B cell (primary cell): ENCODE data around the gene METTL26. TPM values are rescaled to one million over a fixed set of nuclear protein-coding genes. Genes with fewer than 3 reads are reported as not detected.

ENCODE experiments used
- ATAC-seq: fragments of 200-7000 bp; cut with Tn5 transposase; one replicate; pipeline ENCODE4 v1.10.0; 2021; ENCODE audit warnings: low read depth, mild to moderate bottlenecking, moderate number of reproducible peaks, moderate library complexity
- CTCF ChIA-PET: fragments of 350-600 bp; sonication (Branson Sonifier 250); formaldehyde crosslinking; loops from one replicate; lab custom pipeline; 2021; ENCODE audit warnings: antibody characterized with exemption, inconsistent platforms; lab: Charles Lee
- POLR2A ChIA-PET: fragments of 350-600 bp; sonication (Branson Sonifier 250); formaldehyde crosslinking; loops from one replicate; lab custom pipeline; 2021; ENCODE audit warnings: antibody characterized with exemption; lab: Charles Lee
- DNase-seq: peaks from one replicate; pipeline ENCODE4 v3.0.0; 2013
- H2AFZ ChIP-seq: 2 replicates; pipeline ENCODE4 v1.6.1; 2012; ENCODE audit warnings: mild to moderate bottlenecking, low read depth, low read length; ENCODE audit not compliant: insufficient read depth, poor library complexity, severe bottlenecking
- H3K27ac ChIP-seq, 2 donors: 1 replicate in 1 of 2; 2 replicates in 1 of 2; pipeline ENCODE4 v1.5.1; 2012 to 2013; ENCODE audit warnings: low read length in 2 of 2, mild to moderate bottlenecking in 2 of 2, moderate library complexity in 1 of 2
- H3K27me3 ChIP-seq, 4 experiments: fragments of 200-600 bp in 1 of 4; sonication (generic) in 1 of 4; replicated peaks in 1 of 4; 1 replicate in 2 of 4; 2 replicates in 2 of 4; pipeline versions ENCODE4 v1.6.1 to v1.7.0; 2013 to 2016; ENCODE audit warnings: low read length in 3 of 4, mild to moderate bottlenecking in 2 of 4, mixed read lengths in 1 of 4, moderate library complexity in 1 of 4; ENCODE audit not compliant: insufficient read depth in 4 of 4, control insufficient read depth in 3 of 4; ENCODE audit errors: control extremely low read depth in 1 of 4
- H3K36me3 ChIP-seq, 2 experiments: replicated peaks in 1 of 2; 1 replicate in 1 of 2; 2 replicates in 1 of 2; pipeline versions ENCODE4 v1.6.1 to v1.7.1; 2013; ENCODE audit warnings: low read length in 1 of 2; ENCODE audit not compliant: insufficient read depth in 2 of 2, control insufficient read depth in 1 of 2; ENCODE audit errors: control extremely low read depth in 1 of 2, extremely low read depth in 1 of 2
- H3K4me1 ChIP-seq, 2 donors: fragments of 200-600 bp in 1 of 2; sonication (generic) in 1 of 2; 1 replicate in 1 of 2; 2 replicates in 1 of 2; pipeline versions ENCODE4 v1.5.1 to v1.6.1; 2013 to 2017; ENCODE audit warnings: low read length in 2 of 2; ENCODE audit not compliant: control insufficient read depth in 2 of 2, insufficient read depth in 2 of 2
- H3K4me2 ChIP-seq: replicated peaks from 2 replicates; pipeline ENCODE3; 2012; ENCODE audit warnings: mild to moderate bottlenecking, low read depth, low read length; ENCODE audit not compliant: poor library complexity, severe bottlenecking
- H3K4me3 ChIP-seq, 5 experiments: fragments of 200-600 bp in 1 of 5; sonication (generic) in 1 of 5; 1 replicate in 3 of 5; 2 replicates in 2 of 5; pipeline versions ENCODE4 v1.5.1 to v1.7.0; 2011 to 2016; ENCODE audit warnings: low read length in 4 of 5, mild to moderate bottlenecking in 4 of 5, low read depth in 2 of 5, control low read depth in 1 of 5, moderate library complexity in 1 of 5; ENCODE audit not compliant: insufficient read depth in 1 of 5; ENCODE audit errors: control extremely low read depth in 1 of 5, extremely low read depth in 1 of 5
- H3K79me2 ChIP-seq: fragments of 200-600 bp; sonication (generic); one replicate; pipeline ENCODE4 v1.6.0; 2016; ENCODE audit warnings: low read length; ENCODE audit not compliant: control insufficient read depth, insufficient read depth
- H3K9ac ChIP-seq: fragments of 200-600 bp; sonication (generic); 2 replicates; pipeline ENCODE4 v1.6.1; 2017; ENCODE audit warnings: mild to moderate bottlenecking, low read length, moderate library complexity
- H3K9me3 ChIP-seq, 3 donors: one replicate each; pipeline versions ENCODE4 v1.6.1 to v1.7.1; 2013; ENCODE audit warnings: low read length in 2 of 3; ENCODE audit not compliant: control insufficient read depth in 2 of 3, insufficient read depth in 1 of 3; ENCODE audit errors: control extremely low read depth in 1 of 3
- H4K20me1 ChIP-seq: 2 replicates; pipeline ENCODE4 v1.6.0; 2012; ENCODE audit warnings: mild to moderate bottlenecking, low read length; ENCODE audit not compliant: insufficient read depth, control insufficient read depth, poor library complexity, severe bottlenecking
- H3K27ac Mint-ChIP-seq: one replicate; pipeline ENCODE4 v1.8.0; 2021; ENCODE audit warnings: mixed read lengths
- H3K27me3 Mint-ChIP-seq: one replicate; pipeline ENCODE4 v1.8.0; 2021; ENCODE audit warnings: mixed read lengths
- H3K4me1 Mint-ChIP-seq: one replicate; pipeline ENCODE4 v1.8.0; 2021; ENCODE audit warnings: mixed read lengths
- H3K4me3 Mint-ChIP-seq: one replicate; pipeline ENCODE4 v1.8.0; 2021; ENCODE audit warnings: mixed read lengths
- H3K9me3 Mint-ChIP-seq: one replicate; pipeline ENCODE4 v1.8.0; 2022; ENCODE audit warnings: mixed read lengths; ENCODE audit not compliant: insufficient read depth
- CTCF ChIP-seq: fragments of 200-600 bp; IDR thresholded peaks from one replicate; pipeline ENCODE4 v1.8.0; 2022; ENCODE audit warnings: antibody characterized with exemption, mild to moderate bottlenecking
- EZH2 ChIP-seq: IDR thresholded peaks from 2 replicates; pipeline ENCODE4 v1.6.1; 2012; ENCODE audit warnings: borderline replicate concordance, low read depth, mild to moderate bottlenecking, moderate library complexity, low read length; ENCODE audit not compliant: insufficient read depth, poor library complexity, severe bottlenecking
- WGBS: methylation state at CpG from one replicate; pipeline ENCODE4 v1.1.5; 2013; ENCODE audit warnings: missing lambda C conversion rate; ENCODE audit not compliant: insufficient coverage; 5-methylcytosine and 5-hydroxymethylcytosine counted together
- intact Hi-C: fragments of 100-400 bp; cut with micrococcal nuclease; formaldehyde crosslinking; loops from one replicate; pipeline ENCODE4 v1.10.0; 2022
- polyA plus RNA-seq: library from polyadenylated mRNA; depleted of rRNA; stranded (reverse); fragments of >200 nt; gene quantifications from 2 replicates; pipeline ENCODE4 v1.2.3, GENCODE V29; 2012
- total RNA-seq, 2 donors: library from RNA; stranded (reverse); fragments of 120-200 nt in 1 of 2; gene quantifications; 1 replicate in 1 of 2; 2 replicates in 1 of 2; pipeline versions ENCODE4 v1.2.3 to v1.2.4, GENCODE V29; 2013 to 2022

Gene METTL26
- total and polyA plus RNA-seq, 2 donors (not counting 1 experiment from before 2014, with no cell fraction given), result 56.6 to 140 TPM

GRCh38 chr16:630815-631405 is 5.2 kb downstream of the METTL26 start, which contains the start of gene WFIKKN1:
Gene WFIKKN1, plus strand, starts transcription at chr16:630985. Its CDS starts 269 bp downstream, at chr16:631254.
- CTCF ChIA-PET, result no interaction called here
- Mint-ChIP-seq H3K9me3 (no peaks in the 10 kb centered on the region), H3K27me3 (no peaks in the 10 kb centered on the region), H3K4me1 (peaks cover 3% of the 10 kb centered on the region), H3K4me3 (no peak within 1 kb of the TSS), H3K27ac (no peak within 1 kb of the TSS)
- intact Hi-C loops, result no loop called here
- Histone ChIP-seq H3K4me2 (no peak within 1 kb of the TSS), H4K20me1 (peaks cover 13% of the 10 kb centered on the region), H3K27me3 (no peaks in the 10 kb centered on the region), H3K79me2 (peaks cover 8% of the 10 kb centered on the region), H3K27ac (no peak within 1 kb of the TSS), H3K9me3 (no peaks in the 10 kb centered on the region), H2AFZ (no peak within 1 kb of the TSS), H3K9ac (no peak within 1 kb of the TSS), H3K4me1 (peaks cover 6 to 11% of the 10 kb centered on the region in 2 donors), H3K4me3 (no peak within 1 kb of the TSS), H3K36me3 (peaks cover 0 to 11% of the 10 kb centered on the region in 2 experiments)
- WGBS, result 5% methylated on average over 22 of the region's 23 CpGs
- POLR2A ChIA-PET, result no interaction called here
- TF ChIP-seq CTCF (no peak), EZH2 (no peak)
- DNase-seq (no peak), ATAC-seq (no peak)

GRCh38 chr16:630249-630814 is 5.8 kb downstream of the METTL26 start:
- Histone ChIP-seq H3K36me3 (peaks cover 0 to 14% of the 10 kb centered on the region in 2 experiments), H3K4me2 (no peak overlapping the region), H3K4me1 (peaks cover 4 to 6% of the 10 kb centered on the region in 2 donors), H3K27me3 (no peaks in the 10 kb centered on the region), H3K79me2 (peaks cover 6% of the 10 kb centered on the region), H3K27ac (no peak overlapping the region), H2AFZ (no peak overlapping the region), H3K4me3 (no peak overlapping the region), H4K20me1 (peaks cover 11% of the 10 kb centered on the region), H3K9me3 (no peaks in the 10 kb centered on the region), H3K9ac (no peak overlapping the region)
- ChIA-PET POLR2A (no interaction called here), CTCF (no interaction called here)
- intact Hi-C loops, result no loop called here
- WGBS, result 62% methylated on average over 27 of the region's 29 CpGs
- H3K4me3 Mint-ChIP-seq, result no peak overlapping the region
- no peaks in the 10 kb centered on the region for H3K27me3 Mint-ChIP-seq
- ATAC-seq, result no peak
- DNase-seq, result no peak
- peaks cover 3% of the 10 kb centered on the region for H3K4me1 Mint-ChIP-seq
- no peak for TF ChIP-seq CTCF
- TF ChIP-seq EZH2, result no peak
- H3K9me3 Mint-ChIP-seq, result no peaks in the 10 kb centered on the region
- no peak overlapping the region for H3K27ac Mint-ChIP-seq
